ENCODE measurements around the gene MSTN. TPM values are rescaled to one million over a fixed set of nuclear protein-coding genes. Genes with fewer than 3 reads are reported as not detected.

Gene MSTN
- total and polyA plus RNA-seq, 2 of the 4 experiments (the other 2 are of a cell fraction) = under 0.01 TPM; not detected in 1

- TF ChIP-seq POLR2A (IDR thresholded peaks at IDR 0.05; ENCODE audit: low read depth, low read length) = no peak
- TF ChIP-seq BHLHE40 (IDR thresholded peaks at IDR 0.05; ENCODE audit: low read depth, low read length) = no peak
- TF ChIP-seq USF2 (IDR thresholded peaks at IDR 0.05; ENCODE audit: low read depth, low read length) = no peak
- TF ChIP-seq RCOR1 (IDR thresholded peaks at IDR 0.05; ENCODE audit: insufficient replicate concordance, low read length) = no peak
- no peak for TF ChIP-seq MAZ (IDR thresholded peaks at IDR 0.05; ENCODE audit: borderline replicate concordance, low read depth, low read length)
- TF ChIP-seq FOS (IDR thresholded peaks at IDR 0.05; ENCODE audit: low read depth, low read length) = no peak
- no peak for TF ChIP-seq CTCF (conservative IDR thresholded peaks at IDR 0.05; ENCODE audit: low read depth, low read length)
- no peak for TF ChIP-seq RAD21 (IDR thresholded peaks at IDR 0.05; ENCODE audit: low read length)
- H3K18ac ChIP-seq (ENCODE audit: low read depth, low read length) = no peak overlapping the region
- H2BK20ac ChIP-seq (ENCODE audit: low read depth, low read length) = no peak overlapping the region
- no peaks in the 10 kb centered on the region for H4K20me1 ChIP-seq (ENCODE audit: insufficient read depth, low read length)
- no peak overlapping the region for H2AK5ac ChIP-seq (ENCODE audit: low read depth, low read length)
- no peak overlapping the region for H3K4ac ChIP-seq (ENCODE audit: low read depth, low read length)
- intact Hi-C loops (cut with micrococcal nuclease) = no loop called here
- no peak overlapping the region for H2AFZ ChIP-seq (replicated peaks; ENCODE audit: low read length, poor library complexity)
- no peak overlapping the region for H2BK5ac ChIP-seq (ENCODE audit: low read depth, low read length, poor library complexity, severe bottlenecking)
- POLR2A ChIA-PET (ENCODE audit: unreplicated experiment) = no interaction called here
- ATAC-seq (ENCODE audit: low read depth) = peak; percentile 42; the same call in 1 of the 2 replicates
- no peak overlapping the region for H2BK15ac ChIP-seq (ENCODE audit: low read depth, low read length)
- CTCF ChIA-PET = interaction anchor here (1.0 kb wide), 1 partner anchor 12 kb away, joined by 3 read pairs; no protein-coding TSS in a partner anchor
- no peak overlapping the region for H3K4me2 ChIP-seq (ENCODE audit: low read depth, low read length)
- H3K9me3 ChIP-seq (ENCODE audit: control insufficient read depth, insufficient read depth, low read length) = no peaks in the 10 kb centered on the region
- WGBS, 2 experiments (ENCODE audit: extremely low coverage in 2 of 2, insufficient read length in 1 of 2) = no CpG with 5 or more reads among the region's 2 CpGs
- H3K79me1 ChIP-seq (ENCODE audit: low read depth in 1 of 2, low read length in 2 of 2) = no peaks in the 10 kb centered on the region
- BruUV-seq (replicated peaks) = no TSS peak
- DNase-seq = peak; percentile 51
- H2AK9ac ChIP-seq (replicated peaks; ENCODE audit: low read depth, low read length, poor library complexity) = no peak overlapping the region
- H3K4me1 ChIP-seq (ENCODE audit: control insufficient read depth, insufficient read depth, low read length) = 0 out of 2 replicates have a peak, but pooled peaks cover 2% of the 10 kb centered on the region
- no peaks in the 10 kb centered on the region for H3K9me1 ChIP-seq (ENCODE audit: insufficient read depth, low read length)
- H4K8ac ChIP-seq (ENCODE audit: low read depth in 2 of 2, low read length in 2 of 2) = no peak overlapping the region
- H3K14ac ChIP-seq (replicated peaks; ENCODE audit: low read depth, low read length) = no peak overlapping the region
- no peak overlapping the region for H2BK120ac ChIP-seq (ENCODE audit: low read depth, low read length)
- H4K91ac ChIP-seq (ENCODE audit: insufficient read depth, low read depth, low read length) = no peak overlapping the region
- H3K56ac ChIP-seq (ENCODE audit: extremely low read depth, insufficient read depth, low read length) = no peak overlapping the region
- no peaks in the 10 kb centered on the region; the same call in 1 of the 2 replicates for H3K27me3 ChIP-seq (ENCODE audit: control insufficient read depth, insufficient read depth, low read length)
- dilution Hi-C loops (cut with HindIII; ENCODE audit: low sequenced_read_pairs, unreplicated experiment) = no loop called here
- H3K27ac ChIP-seq (ENCODE audit: insufficient read depth, low read length) = no peak overlapping the region
- no peak overlapping the region for H3K4me3 ChIP-seq (ENCODE audit: insufficient read depth, low read depth, low read length)
- in situ Hi-C loops (cut with MboI; ENCODE audit: low sequenced_read_pairs) = no loop called here
- no peak overlapping the region for H3K9ac ChIP-seq (ENCODE audit: low read depth, low read length)
- no peak overlapping the region for H3K23ac ChIP-seq (ENCODE audit: low read depth, low read length)
- H4K5ac ChIP-seq (ENCODE audit: low read depth, low read length) = no peak overlapping the region
- H3K36me3 ChIP-seq (ENCODE audit: control insufficient read depth, insufficient read depth, low read length) = no peaks in the 10 kb centered on the region
These were observed 47.6 kb upstream of the MSTN start for GRCh38 chr2:190110131-190110530.
